AML-193 (cell line): ENCODE data around the gene ATM.
"Not testable (repeated sequence)": the region's sequence is repeated elsewhere in the genome, so short reads cannot be mapped to it uniquely, and the experiment has no call there.

Experiments
- DNase-seq, 2 experiments: peaks; one replicate each; lab custom pipeline; 2025; lab: John Stamatoyannopoulos, UW

ATM gene

DNA sequence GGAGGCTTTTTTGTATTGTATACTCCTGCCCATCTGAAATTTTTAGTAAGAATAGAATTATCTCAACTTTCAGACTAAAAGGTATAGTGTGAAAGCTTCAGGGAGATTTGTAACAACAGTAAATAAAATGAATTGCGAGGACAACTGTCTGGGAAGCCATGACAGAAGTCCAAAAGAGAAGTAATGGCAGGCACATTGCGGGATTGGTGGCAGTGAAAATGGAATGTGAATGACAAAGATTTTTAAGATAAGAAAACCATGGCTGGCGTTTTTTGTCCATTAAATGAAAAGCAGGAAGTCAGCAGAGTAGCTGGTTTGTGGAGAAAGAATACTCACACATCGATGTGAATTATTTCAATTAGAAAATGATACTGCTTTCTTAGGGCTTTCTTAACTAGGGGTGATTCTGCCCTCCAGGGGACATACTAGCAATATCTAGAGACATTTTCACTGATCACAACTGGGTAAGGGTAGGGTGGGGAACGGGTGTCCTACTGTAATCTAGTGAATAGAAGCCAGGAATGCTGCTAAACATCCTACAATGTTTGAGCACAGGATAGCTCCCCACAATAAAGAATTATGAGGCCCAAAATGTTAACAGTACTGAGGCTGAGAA, 2.0 kb upstream of the ATM start:
- peak in 1 of 2 experiments; percentile 25 for DNase-seq

DNA sequence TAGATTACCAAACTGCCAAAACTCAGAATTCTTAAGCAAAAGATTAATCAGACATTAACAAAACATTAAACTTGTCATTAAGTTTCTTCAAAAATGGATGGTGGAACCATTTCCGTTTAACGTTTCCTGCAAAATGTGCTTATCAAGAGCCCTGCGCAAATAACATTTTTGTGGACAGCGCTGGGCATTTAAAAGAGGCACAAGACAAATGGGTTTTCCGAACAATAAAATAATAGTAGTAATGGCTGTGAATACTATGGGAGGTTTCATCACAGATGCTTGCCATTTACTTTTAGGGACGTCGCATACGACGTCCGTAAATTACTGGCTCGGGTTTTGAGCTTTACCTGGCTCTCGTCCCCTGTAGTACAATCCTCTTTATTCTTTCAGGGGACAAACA, 1.5 kb upstream of the ATM start:
- DNase-seq: no peak

DNA sequence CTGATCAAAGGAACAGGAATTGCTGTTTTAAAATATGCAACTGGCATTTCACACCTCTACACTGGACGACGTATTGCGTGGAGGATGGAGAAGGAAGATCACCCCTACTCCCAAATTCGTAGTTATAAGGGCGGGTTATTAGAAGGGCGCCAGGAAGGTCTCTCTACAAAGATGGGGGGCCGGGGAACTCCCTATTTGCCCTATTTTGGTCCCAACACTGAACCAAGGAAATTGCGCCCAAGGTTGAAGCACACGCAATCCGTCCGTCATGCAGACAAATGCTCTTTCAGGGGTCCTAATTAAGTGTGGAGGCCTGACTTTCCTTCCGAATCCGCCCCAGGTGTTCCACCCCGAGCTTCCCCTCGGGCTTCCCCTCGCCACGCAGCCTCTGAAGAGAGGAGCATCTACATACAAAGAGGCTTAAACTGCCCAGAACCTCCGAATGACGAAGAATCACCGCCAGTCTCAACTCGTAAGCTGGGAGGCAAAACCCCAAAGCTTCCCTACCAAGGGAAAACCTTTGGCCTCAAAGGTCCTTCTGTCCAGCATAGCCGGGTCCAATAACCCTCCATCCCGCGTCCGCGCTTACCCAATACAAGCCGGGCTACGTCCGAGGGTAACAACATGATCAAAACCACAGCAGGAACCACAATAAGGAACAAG, 825 bp upstream of the ATM start:
- no peak for DNase-seq

DNA sequence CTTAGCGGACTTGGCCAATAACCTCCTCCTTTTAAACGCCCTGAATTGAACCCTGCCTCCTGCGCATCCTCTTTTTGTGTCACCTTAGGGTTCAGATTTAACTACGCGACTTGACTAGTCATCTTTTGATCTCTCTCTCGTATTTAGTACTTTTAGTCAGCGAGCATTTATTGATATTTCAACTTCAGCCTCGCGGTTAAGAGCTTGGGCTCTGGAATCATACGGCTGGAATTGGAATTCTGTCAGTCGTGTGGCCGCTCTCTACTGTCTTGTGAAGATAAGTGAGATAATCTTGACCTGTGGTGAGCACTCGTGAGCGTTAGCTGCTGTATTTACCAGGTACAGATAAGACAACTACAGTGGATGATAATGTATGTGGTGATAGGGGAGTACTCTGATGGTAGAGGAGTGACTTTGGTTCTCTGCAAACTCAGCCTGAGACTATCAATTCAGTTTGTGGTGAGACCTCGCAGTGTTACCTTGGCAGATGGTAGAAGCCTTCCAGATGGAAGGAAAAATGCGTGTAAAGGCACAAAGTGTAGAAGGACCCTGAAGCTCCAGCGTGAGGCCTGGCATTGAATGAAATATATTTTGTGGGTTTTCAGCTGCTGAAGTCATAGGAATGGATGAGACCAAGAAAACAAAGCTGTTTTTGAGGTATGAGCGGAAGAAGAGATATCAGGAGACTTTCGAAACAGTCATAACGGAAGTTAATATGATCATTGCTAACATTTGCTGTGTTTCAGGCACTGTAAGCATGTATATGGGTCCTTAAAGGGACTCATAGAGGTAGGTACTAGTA, 682 bp downstream of the ATM start:
- peak; percentile 9 to 15 for DNase-seq

DNA sequence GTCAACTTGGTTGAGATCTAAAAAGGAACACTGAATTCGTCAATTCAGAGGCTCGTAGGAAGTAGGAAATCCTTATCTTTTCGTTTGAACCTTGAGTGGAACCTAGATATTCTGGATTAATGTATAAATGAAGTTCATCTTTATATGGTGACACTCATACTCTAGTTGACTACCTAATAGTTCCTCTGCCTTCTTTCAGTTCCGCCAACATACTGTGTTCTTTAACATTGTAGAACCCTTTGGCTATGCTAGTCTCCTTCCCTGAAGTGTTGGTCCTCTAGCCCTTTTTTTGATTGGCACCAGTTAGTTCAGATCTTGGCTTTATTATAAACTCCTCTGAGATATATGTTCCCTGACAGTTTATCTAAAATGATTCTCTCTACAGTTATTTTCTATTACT, 1.5 kb downstream of the ATM start:
- no peak for DNase-seq

DNA sequence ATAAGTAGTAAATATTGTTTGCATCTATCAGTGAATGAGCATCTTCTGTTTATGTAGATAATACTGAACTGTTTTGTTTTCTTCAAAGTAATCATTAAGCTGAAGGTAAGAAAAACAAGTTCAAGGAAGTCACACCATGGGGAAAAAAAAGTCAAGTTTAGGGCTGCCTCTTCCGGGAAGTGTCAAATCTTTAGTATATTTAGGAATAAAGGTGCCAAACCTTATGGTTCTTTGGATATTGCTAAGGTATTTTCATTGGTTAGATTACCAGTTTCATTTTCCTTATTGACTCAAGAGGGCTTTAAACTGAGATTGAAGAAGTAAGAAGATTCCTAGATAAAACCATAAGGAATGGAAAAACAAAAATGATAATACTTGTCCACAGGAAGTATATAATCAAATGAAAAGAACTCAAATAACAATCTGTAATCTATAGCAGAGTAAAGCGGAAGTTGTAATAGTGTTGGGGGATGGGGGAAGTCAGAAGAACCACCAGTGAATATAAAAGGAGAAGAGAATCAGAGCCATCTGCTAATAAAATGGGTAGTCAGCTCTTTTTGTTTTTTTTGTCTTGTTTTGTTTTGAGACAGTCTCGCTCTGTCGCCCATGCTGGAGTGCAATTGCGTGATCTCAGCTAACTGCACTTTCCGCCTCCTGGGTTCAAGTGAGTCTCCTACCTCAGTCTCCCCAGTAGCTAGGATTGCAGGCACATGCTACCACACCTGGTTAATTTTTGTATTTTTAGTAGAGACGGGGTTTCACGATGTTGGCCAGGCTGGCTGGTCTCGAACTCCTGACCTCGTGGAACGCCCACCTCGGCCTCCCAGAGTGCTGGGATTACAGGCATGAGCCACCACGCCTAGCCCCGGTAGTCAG, 2.3 kb downstream of the ATM start:
- peak; percentile 27 to 53 for DNase-seq

DNA sequence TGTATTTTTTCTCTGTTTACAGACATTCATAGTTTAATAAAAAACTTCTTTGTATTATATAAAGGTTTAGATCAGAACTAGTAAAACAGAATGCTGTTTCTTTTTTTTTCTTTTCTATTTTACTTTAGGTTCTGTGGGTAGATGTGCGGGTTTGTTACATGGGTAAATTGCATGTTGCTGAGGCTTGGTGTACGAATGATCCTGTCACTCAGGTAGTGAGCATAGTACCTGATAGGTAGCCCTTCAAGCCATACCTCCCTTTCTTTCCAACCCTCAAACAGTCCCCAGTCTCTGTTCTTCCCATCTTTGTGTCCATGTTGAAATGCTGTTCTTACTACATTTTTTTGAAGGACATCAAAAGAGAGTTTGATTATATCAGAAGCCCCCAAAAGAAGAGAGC, 3.2 kb downstream of the ATM start:
- no peak for DNase-seq

DNA sequence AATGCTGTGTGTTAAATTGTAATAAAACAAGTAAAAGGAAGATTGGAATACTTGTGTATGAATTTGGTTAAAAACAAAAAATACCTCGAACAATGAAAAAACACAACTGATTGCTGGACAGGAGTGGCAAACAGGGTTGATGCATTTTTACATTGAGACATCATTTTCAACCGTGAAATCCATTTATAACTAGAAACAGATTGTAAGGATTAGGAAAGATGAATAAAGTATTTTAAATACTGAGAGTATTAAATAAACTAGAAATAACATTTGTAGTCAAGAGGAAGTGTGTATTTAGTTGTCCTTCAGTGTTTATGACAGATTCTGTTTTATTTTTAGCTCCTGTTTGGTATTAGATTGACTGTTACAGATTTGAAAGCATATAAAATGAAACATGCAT, 5.4 kb downstream of the ATM start:
- no peak for DNase-seq

DNA sequence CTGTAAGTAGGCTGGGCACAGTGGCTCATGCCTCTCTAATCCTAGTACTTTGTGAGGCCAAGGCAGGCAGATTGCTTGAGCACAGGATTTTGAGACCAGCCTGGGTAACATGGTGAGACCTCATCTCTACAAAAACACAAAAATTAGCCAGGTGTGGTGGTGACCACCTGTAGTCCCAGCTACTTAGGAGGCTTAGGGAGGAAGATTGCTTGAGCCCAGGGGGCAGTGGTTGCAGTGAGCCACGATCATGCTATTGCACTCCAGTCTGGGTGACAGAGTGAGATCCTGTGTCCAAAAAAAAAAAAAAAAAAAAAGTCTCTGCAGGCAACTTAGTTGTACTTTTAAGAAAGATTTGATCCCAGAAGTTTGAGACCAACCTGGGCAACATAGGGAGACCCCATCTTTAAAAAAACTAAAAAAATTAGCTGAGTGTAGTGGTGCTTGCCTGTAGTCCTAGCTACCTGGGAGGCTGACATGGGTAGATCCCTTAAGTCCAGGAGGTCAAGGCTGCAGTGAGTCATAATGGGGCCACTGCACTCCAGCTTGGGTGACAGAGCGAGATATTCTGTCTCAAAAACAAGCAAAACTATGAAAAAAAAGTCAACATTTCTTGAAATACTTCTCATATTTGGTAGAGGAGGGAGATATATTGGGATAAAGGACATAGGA, 10.5 kb downstream of the ATM start:
- no peak for DNase-seq

DNA sequence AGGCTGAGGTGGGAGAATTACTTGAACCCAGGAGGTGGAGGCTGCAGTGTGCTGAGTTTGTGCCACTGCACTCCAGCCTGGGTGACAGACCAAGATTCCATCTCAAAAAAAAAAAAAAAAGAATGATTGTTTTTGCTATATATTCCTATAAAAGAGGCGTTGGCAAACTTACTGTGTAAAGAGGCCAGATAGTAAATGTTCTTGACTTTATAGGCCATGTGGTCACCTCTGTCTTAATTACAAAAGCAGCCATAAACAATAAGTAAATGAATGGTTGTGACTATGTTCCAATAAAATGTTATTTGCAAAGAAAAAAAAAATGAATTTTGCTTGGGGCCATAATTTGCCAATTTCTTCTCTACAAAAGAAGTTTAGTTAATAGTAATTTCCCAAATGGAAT, 12.3 kb downstream of the ATM start:
- no peak for DNase-seq

DNA sequence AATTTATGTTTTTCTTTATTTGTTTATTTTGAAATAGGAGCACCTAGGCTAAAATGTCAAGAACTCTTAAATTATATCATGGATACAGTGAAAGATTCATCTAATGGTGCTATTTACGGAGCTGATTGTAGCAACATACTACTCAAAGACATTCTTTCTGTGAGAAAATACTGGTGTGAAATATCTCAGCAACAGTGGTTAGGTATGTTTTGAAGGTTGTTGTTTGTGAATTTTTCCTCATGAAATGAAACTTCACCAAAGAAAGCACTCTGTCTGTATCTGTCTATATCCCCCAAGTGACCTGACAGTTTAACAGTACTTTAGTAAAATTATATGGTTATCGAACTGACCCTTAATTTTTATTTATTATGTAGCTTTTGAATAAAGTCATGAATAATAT, 12.8 kb downstream of the ATM start:
- no peak for DNase-seq

DNA sequence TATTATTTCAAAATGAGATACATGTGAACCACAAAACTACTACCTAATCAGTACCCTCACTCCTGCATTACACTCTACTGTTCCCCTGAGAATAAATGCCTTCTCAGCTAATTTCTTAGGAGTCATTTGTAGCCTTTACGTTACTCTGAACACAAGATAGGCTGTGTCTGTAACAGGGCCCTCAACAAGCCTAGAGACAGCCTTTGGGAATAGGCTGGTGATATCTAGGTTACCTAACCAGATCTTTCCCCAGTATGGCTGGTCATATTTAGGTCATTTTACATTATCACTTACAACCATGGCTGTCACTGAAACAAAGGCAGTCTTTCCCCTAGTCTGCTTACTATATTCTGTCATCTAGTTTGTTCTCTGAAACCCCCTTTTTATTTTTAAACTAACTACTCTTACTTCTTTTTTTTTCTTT, 14.2 kb downstream of the ATM start:
- no peak for DNase-seq

DNA sequence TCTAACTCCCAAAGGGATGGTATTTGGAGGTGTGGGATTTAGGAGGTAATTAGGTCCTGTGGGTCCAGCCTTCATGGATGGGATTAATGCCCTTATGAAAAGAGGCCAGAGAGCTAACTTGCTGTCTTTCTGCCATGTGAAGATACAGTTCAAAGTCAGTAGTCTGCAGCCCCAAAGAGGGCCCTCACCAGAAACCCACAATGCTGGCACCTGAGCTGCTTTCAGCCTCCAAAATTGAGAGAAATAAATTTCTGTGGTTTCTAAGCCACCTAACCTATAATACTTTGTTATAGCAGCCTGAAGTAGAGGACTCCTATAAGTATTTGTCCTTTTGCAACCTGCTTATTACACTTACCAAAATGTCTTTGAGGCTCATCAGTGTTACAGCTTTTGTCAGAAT, 16.2 kb downstream of the ATM start:
- DNase-seq: no peak

DNA sequence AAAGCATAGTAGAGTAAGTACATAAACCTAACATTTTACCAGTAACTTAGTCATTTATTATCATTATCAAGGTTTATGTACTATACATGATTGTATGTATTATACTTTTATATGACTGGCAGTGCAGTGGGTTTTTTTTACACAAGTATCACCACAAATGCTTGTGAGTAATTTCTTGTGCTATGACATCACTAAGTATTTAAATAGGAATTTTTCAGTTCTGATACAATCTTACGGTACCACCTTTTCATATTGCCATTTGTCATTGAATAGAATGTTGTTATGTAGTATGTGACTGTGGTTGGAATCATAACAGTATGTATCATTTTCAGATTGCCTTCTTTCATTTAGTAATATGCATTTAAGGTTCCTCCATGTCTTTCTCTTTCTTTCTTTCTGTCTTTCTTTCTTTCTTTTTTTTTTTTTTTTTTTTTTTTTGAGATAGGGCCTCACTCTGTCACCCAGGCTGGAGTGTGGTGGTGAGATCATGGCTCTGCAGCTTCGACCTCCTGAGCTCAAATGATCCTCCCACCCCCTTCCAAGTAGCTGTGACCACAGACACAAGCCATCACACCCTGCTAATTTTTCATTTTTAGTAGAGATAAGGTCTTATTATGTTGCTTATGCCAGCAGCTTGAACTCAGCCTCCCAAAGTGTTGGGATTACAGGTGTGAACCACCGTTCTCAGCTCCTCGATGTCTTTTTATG, 18.6 kb downstream of the ATM start:
- DNase-seq: no peak

DNA sequence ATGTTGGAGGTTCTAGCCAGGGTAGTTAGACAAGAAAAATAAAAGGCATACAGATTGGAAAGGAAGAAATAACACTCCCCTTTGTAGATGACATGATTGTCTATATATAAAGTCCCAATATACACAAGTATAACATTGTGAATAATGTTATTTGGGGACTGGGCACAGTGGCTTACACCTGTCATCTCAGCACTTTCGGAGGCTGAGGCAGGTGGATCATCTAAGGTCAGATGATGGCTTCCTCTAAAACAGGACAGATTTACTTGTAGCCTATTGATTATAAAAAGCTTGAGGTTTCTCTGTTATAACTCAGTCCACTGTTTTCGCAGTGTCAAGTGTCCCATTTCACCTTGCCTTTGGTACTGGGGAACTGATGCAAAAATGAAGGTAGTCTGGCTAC, 19.6 kb downstream of the ATM start:
- no peak for DNase-seq

DNA sequence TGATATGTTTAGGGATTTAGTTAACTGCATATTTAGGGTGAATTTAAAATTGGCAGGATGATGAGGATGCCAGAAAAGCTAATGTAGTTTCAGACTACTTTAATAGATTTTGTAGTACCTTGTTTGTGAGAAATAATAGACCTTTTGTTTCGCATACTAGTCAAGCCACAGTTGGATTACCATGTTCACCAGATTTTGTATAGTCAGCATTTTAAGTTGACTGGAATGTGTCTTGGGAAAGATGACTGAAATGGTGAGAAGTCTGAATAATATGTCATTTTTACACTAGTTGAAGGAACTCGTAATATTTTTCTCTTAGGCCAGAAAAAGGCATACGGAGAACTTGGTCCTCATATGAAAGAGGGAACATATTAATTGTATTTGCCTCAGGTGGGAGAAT, 23.4 kb downstream of the ATM start:
- no peak for DNase-seq

DNA sequence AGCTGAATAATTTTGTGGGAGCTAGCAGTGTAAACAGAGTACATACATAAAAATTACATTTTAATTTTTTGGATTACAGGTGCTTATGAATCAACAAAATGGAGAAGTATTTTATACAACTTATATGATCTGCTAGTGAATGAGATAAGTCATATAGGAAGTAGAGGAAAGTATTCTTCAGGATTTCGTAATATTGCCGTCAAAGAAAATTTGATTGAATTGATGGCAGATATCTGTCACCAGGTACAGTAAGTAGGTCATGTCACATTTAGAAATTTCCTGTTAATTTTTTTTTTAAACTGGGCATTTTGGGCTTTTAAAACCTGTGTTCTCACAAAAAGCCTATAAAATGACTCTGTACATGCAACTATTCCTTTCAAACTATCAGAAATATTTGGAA, 24.0 kb downstream of the ATM start:
- DNase-seq: no peak

DNA sequence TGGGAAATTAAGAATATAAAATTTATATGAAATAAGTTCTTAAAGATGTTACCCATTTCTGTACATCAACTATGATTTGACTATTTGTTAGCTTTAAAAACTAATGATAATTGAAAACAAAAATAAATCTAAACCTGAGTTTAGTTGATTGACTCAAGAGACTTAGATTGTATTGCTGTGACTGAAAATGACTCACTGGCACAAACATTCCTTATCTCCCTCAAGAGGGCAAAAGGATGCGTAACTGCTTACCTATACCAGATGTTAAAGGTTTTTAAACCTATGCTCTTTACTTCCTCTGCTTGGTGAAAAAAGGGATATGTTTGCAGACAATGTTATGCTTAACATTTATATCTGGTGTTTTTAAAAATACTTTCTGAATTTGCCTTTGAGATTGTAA, 30.3 kb downstream of the ATM start:
- no peak for DNase-seq

DNA sequence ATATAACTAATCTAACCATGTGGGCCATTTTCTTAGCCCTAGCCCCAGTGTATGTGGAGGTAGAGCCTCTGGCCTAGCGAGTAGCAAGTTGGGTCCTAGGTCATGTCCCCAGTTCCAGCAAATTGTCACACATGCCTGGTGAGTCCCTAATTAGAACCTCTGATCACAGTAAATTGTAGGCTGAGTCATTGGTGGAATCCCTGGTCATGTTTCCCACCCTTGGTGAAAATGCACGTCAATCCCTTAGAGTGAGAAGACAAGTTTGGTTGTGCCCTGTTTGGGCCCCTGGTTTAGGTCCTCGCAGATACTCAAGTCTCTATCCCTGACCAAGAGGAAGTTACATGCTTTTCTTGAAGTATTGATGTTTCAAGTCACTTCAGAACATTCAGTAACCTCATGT, 46.7 kb downstream of the ATM start:
- DNase-seq: no peak

DNA sequence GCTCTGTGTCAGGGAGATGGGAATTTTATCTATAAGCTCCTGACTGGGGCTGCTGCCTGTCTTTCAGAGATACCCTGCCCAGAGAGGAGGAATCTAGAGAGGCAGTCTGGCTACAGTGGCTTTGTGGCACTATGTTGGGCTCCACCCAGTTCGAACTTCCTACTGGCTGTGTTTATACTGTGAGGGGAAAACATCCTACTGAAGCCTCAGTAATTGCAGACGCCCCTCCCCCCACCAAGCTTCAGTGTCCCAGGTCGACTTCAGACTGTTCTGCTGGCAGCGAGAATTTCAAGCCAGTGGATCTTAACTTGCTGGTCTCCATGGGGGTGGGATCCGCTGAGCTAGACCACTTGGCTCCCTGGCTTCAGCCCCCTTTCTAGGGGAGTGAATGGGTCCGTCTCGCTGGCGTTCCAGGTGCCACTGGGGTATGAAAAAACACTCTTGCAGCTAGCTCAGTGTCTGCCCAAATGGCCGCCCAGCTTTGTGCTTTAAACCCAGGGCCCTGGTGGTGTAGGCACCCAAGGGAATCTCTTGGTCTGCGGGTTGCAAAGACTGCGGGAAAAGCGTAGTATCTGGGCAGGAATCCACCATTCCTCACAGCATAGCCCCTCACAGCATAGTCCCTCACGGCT, 54.2 kb downstream of the ATM start:
- not testable (repeated sequence) for DNase-seq

DNA sequence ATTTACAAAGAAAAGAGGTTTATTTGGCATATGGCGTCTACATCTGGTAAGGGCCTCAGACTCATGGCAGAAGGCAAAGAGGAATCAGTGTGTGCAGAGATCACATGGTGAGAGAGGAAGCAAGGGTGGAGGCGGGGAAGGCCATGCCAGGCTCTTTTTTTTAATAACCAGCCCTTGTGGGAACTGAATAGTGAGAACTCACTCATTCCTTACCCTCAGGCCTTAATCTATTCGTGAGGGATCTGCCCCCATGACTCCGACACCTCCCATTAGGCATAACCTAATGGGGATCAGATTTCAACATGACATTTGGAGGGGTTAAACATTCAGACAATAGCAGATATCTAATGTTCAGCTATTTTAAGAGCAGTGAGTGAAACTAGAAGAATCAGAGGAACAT, 55.7 kb downstream of the ATM start:
- DNase-seq: no peak
